ENCODE results near the gene PRDM15.

DNA sequence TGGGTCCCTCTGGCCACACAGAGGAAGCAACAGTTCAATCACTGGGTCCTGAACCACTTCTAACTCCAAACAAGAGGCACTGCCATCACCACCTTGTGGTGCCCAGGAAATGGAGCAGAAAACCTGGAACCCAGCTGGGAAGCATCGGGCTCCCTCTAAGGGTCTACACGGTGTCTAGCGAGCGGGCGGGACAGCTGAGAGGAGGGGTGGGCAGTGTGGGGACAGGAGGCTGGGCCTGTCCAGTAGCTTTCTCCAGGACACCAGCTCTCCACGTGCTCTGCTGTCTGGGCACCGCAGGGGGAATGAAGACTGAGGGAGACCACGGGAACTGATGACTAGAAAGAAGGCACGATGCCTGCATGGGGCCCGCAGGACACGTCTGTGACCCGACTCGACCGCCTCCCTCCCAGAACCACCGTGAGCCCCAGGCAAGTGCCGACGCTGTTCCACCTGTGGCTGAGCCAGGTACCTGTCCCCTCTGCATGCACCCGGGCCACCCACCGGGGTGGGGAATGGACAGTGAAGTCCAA is 5.4 kb upstream of the PRDM15 start:
- TF ChIP-seq, protein P1, sequence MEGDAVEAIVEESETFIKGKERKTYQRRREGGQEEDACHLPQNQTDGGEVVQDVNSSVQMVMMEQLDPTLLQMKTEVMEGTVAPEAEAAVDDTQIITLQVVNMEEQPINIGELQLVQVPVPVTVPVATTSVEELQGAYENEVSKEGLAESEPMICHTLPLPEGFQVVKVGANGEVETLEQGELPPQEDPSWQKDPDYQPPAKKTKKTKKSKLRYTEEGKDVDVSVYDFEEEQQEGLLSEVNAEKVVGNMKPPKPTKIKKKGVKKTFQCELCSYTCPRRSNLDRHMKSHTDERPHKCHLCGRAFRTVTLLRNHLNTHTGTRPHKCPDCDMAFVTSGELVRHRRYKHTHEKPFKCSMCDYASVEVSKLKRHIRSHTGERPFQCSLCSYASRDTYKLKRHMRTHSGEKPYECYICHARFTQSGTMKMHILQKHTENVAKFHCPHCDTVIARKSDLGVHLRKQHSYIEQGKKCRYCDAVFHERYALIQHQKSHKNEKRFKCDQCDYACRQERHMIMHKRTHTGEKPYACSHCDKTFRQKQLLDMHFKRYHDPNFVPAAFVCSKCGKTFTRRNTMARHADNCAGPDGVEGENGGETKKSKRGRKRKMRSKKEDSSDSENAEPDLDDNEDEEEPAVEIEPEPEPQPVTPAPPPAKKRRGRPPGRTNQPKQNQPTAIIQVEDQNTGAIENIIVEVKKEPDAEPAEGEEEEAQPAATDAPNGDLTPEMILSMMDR (IDR thresholded peaks at IDR 0.05; ENCODE audit: extremely low read depth in 1 of 2, insufficient read depth in 1 of 2, low read depth in 1 of 2, low read length in 2 of 2) = no peak
- no peak for TF ChIP-seq POLR2A (IDR thresholded peaks at IDR 0.05; ENCODE audit: low read depth, low read length)
- TF ChIP-seq GATA2 (IDR thresholded peaks at IDR 0.05; ENCODE audit: insufficient read depth, insufficient read length, low read depth, low read length) = no peak
